GM12878 (cell line): ENCODE measurements around the gene SPIN1. TPM values are rescaled to one million over a fixed set of nuclear protein-coding genes. Genes with fewer than 3 reads are reported as not detected.

Experiments
- ATAC-seq: fragments of 200-7000 bp; cut with Tn5 transposase; 3 replicates; pipeline ENCODE4 v1.9.1; 2020; ENCODE audit warnings: mild to moderate bottlenecking, moderate library complexity
- BruUV-seq: library from RNA; stranded (reverse); fragments of 400-500 nt; replicated peaks from 2 replicates; lab custom pipeline; 2021; lab: Mats Ljungman, UMichigan
- CTCF ChIA-PET: fragments of 300-600 bp; sonication (Branson Sonifier 250); formaldehyde crosslinking; extraction: SDS; loops from one replicate; lab custom pipeline; 2021; ENCODE audit warnings: inconsistent platforms; lab: Yijun Ruan, JAX
- POLR2A ChIA-PET: fragments of 350-600 bp; formaldehyde crosslinking; extraction: SDS; loops from one replicate; lab custom pipeline; 2021; ENCODE audit warnings: inconsistent platforms; lab: Charles Lee
- RAD21 ChIA-PET: fragments of 300-600 bp; sonication (Branson Sonifier 250); formaldehyde crosslinking; loops from one replicate; lab custom pipeline; 2023; ENCODE audit warnings: antibody characterized with exemption; ENCODE audit not compliant: unreplicated experiment; lab: Charles Lee
- SMC1A ChIA-PET: fragments of 300-600 bp; sonication (Branson Sonifier 250); formaldehyde crosslinking; loops from one replicate; lab custom pipeline; 2023; ENCODE audit not compliant: unreplicated experiment, uncharacterized antibody; lab: Charles Lee
- DNase-seq: peaks from one replicate; pipeline ENCODE4 v3.0.0-alpha.2; 2011; ENCODE audit warnings: low read depth, low spot score
- FAIRE-seq: peaks from 3 replicates; lab custom pipeline; 2011; peaks lifted over from hg19 to GRCh38; lab: Jason Lieb, UNC
- H2AFZ ChIP-seq: 2 replicates; pipeline ENCODE4 v1.6.0; 2011; ENCODE audit warnings: low read depth, low read length, control low read depth; ENCODE audit not compliant: control insufficient read depth
- H3K27ac ChIP-seq: 2 replicates; pipeline ENCODE4 v1.5.1; 2011; ENCODE audit warnings: control low read depth; ENCODE audit not compliant: control insufficient read depth, insufficient read depth
- H3K27me3 ChIP-seq, 2 experiments: replicated peaks in 1 of 2; 2 replicates each; pipeline versions ENCODE4 v1.6.0 to v1.6.1; 2011; ENCODE audit warnings: low read length in 1 of 2; ENCODE audit not compliant: control insufficient read depth in 2 of 2, insufficient read depth in 2 of 2
- H3K36me3 ChIP-seq, 2 experiments: 2 replicates each; pipeline ENCODE4 v1.5.1; 2011; ENCODE audit warnings: low read length in 1 of 2; ENCODE audit not compliant: control insufficient read depth in 2 of 2, insufficient read depth in 2 of 2
- H3K4me1 ChIP-seq: 2 replicates; pipeline ENCODE4 v1.6.1; 2011; ENCODE audit warnings: mild to moderate bottlenecking, low read length, moderate library complexity, mixed read lengths; ENCODE audit not compliant: control insufficient read depth, insufficient read depth
- H3K4me2 ChIP-seq: 2 replicates; pipeline ENCODE4 v1.6.0; 2011; ENCODE audit warnings: control low read depth; ENCODE audit not compliant: control insufficient read depth, insufficient read depth
- H3K4me3 ChIP-seq: fragments of 200-600 bp; sonication (generic); 2 replicates; pipeline ENCODE4 v1.5.1; 2016
- H3K79me2 ChIP-seq: 2 replicates; pipeline ENCODE4 v1.6.0; 2011; ENCODE audit warnings: low read length; ENCODE audit not compliant: control insufficient read depth, insufficient read depth
- H3K9ac ChIP-seq: 2 replicates; pipeline ENCODE4 v1.8.0; 2011; ENCODE audit warnings: low read length, control low read depth, mixed read lengths; ENCODE audit not compliant: control insufficient read depth, insufficient read depth
- H3K9me3 ChIP-seq: replicated peaks from 3 replicates; pipeline ENCODE4 v1.5.1; 2011; ENCODE audit warnings: mild to moderate bottlenecking, low read length; ENCODE audit not compliant: control insufficient read depth, insufficient read depth
- H4K20me1 ChIP-seq: 2 replicates; pipeline ENCODE4 v1.6.0; 2011; ENCODE audit not compliant: control insufficient read depth, insufficient read depth
- ATF2 ChIP-seq: IDR thresholded peaks from 2 replicates; pipeline ENCODE4 v1.6.1; 2012; ENCODE audit warnings: low read length, inconsistent platforms
- CHD2 ChIP-seq: IDR thresholded peaks from 2 replicates; pipeline ENCODE4 v1.6.1; 2011; ENCODE audit warnings: low read depth, low read length, improper control_type of control experiment, borderline replicate concordance
- GATAD2B ChIP-seq: fragments of 450-650 bp; conservative IDR thresholded peaks from 2 replicates; pipeline ENCODE4 v1.6.1; 2017; ENCODE audit warnings: low read depth, mild to moderate bottlenecking, moderate library complexity
- JUNB ChIP-seq: IDR thresholded peaks from 2 replicates; pipeline ENCODE4 v1.6.1; 2016; ENCODE audit warnings: antibody characterized with exemption, mild to moderate bottlenecking
- KLF5 ChIP-seq: fragments of 450-650 bp; IDR thresholded peaks from 2 replicates; pipeline ENCODE4 v1.6.1; 2014; ENCODE audit warnings: mild to moderate bottlenecking; ENCODE audit not compliant: partially characterized antibody
- NR2C1 ChIP-seq: fragments of 450-650 bp; IDR thresholded peaks from 2 replicates; pipeline ENCODE4 v1.6.1; 2017; ENCODE audit warnings: antibody characterized with exemption, mild to moderate bottlenecking, moderate library complexity
- RCOR1 ChIP-seq: conservative IDR thresholded peaks from 2 replicates; pipeline ENCODE4 v1.6.1; 2012; ENCODE audit warnings: low read depth, low read length, improper control_type of control experiment
- STAT1 ChIP-seq: fragments of 450-650 bp; conservative IDR thresholded peaks from 2 replicates; pipeline ENCODE4 v1.6.1; 2014; ENCODE audit warnings: antibody characterized with exemption, mild to moderate bottlenecking
- WGBS: methylation state at CpG from one replicate; pipeline ENCODE4 v1.1.6; 2016; ENCODE audit warnings: low lambda C conversion rate; ENCODE audit not compliant: insufficient replicate concordance, insufficient coverage; ENCODE audit errors: missing lambda C conversion rate; 5-methylcytosine and 5-hydroxymethylcytosine counted together
- in situ Hi-C: fragments of 300-500 bp; cut with MboI; formaldehyde crosslinking; loops from 9 replicates; pipeline ENCODE4 v1.14.3; 2018; ENCODE audit warnings: mixed read lengths
- intact Hi-C: fragments of 100-400 bp; cut with micrococcal nuclease; formaldehyde crosslinking; loops from one replicate; pipeline ENCODE4 v1.14.2; 2022; ENCODE audit not compliant: unreplicated experiment
- polyA plus RNA-seq, 11 experiments: library from polyadenylated mRNA; depleted of rRNA in 4 of 11; unstranded in 6 of 11; stranded (reverse) in 5 of 11; fragments of >200 nt; fragmentation: Nextera tagmentation in 4 of 11; fragmentation: Illumina TruSeq in 1 of 11; extraction: Ambion mirVana in 4 of 11; extraction: Trizol in 1 of 11; gene quantifications; 1 replicate in 1 of 11; 2 replicates in 10 of 11; pipeline versions ENCODE4 v1.2.1 to v1.2.3, GENCODE V29; 2011 to 2016; ENCODE audit warnings: inconsistent platforms in 2 of 11, missing spikeins in 2 of 11, low read depth in 1 of 11
- total RNA-seq, 4 experiments: library from RNA; depleted of rRNA in 3 of 4; stranded (reverse); fragments of >200 nt in 3 of 4; fragmentation: Illumina TruSeq in 1 of 4; extraction: Trizol in 1 of 4; gene quantifications; 2 replicates each; pipeline versions ENCODE4 v1.2.1 to v1.2.3, GENCODE V29; 2013 to 2021

The SPIN1 gene
- total and polyA plus RNA-seq, 10 of the 15 experiments (the other 5 are each of a cell fraction or from before 2014, with no cell fraction given), result 6.6 to 30.3 (median 17.1) TPM

DNA sequence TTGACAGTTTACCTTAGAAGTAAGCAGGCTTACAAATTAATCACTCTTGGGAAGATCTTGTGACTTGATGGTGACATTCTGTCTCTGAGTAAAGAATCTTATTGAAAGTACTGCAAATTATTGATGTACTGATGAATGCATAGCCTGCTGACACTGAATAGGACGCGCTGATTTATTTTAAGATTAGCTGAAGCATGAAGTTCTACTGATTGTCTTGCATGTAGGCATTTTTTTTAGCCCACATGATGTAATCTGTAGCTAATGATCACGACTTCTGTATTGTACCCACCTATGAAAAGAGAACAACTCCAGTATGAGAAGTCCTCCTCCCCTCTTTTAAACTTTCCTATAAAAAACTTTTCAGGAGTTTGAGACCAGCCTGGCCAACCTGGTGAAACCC is 28.3 kb upstream of the SPIN1 start:
- Histone ChIP-seq H4K20me1 (no peaks in the 10 kb centered on the region), H3K4me1 (no peaks in the 10 kb centered on the region), H3K79me2 (no peaks in the 10 kb centered on the region), H3K4me2 (no peak overlapping the region), H2AFZ (no peak overlapping the region), H3K27me3 (no peaks in the 10 kb centered on the region), H3K27ac (no peak overlapping the region), H3K9ac (no peak overlapping the region), H3K36me3 (no peaks in the 10 kb centered on the region), H3K4me3 (no peak overlapping the region), H3K9me3 (no peaks in the 10 kb centered on the region)
- TF ChIP-seq JUNB (no peak), CHD2 (no peak), STAT1 (no peak), KLF5 (no peak), GATAD2B (no peak)
- 33% methylated on average over 3 of the region's 3 CpGs for WGBS
- SMC1A ChIA-PET, result no interaction called here
- FAIRE-seq (no peak), ATAC-seq (no peak), DNase-seq (no peak)
- intact Hi-C loops (no loop called here), in situ Hi-C loops (no loop called here)
- RAD21 ChIA-PET, result interaction anchor here (0.7 kb wide), 1 partner anchor 69 kb away, joined by 3 read pairs; no protein-coding TSS in a partner anchor
- POLR2A ChIA-PET, result no interaction called here
- CTCF ChIA-PET, result no interaction called here
- BruUV-seq, result no TSS peak

DNA sequence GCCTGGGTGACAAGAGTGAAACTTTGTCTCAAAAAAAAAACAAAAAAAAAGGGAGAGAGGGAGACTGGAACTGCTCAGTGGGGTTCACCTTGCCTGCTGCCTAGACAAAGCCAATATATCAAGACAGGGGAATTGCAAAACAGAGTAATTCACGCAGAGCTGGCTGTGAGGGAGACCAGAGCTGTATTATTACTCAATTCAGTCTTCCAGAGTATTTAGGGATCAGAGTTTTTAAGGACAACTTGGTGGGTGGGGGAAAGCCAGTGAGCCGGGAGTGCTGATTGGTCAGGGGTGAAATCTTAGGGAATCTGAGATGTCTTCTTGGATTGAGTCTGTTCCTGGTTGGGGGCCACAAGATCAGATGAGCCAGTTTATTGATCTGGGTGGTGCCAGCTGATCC is 25.6 kb upstream of the SPIN1 start:
- in situ Hi-C loops, result no loop called here
- FAIRE-seq, result no peak
- no peak overlapping the region for H3K9ac ChIP-seq
- DNase-seq, result no peak
- BruUV-seq, result no TSS peak
- no peak overlapping the region for H3K27ac ChIP-seq
- H4K20me1 ChIP-seq, result no peaks in the 10 kb centered on the region
- no peaks in the 10 kb centered on the region for H3K79me2 ChIP-seq
- no peaks in the 10 kb centered on the region for H3K4me1 ChIP-seq
- TF ChIP-seq RCOR1, result no peak
- TF ChIP-seq NR2C1, result no peak
- TF ChIP-seq ATF2, result no peak
- no peak overlapping the region for H2AFZ ChIP-seq
- POLR2A ChIA-PET, result no interaction called here
- no peak for ATAC-seq
- intact Hi-C loops, result no loop called here
- SMC1A ChIA-PET, result no interaction called here
- H3K4me3 ChIP-seq, result no peak overlapping the region
- H3K27me3 ChIP-seq, result no peaks in the 10 kb centered on the region
- no peaks in the 10 kb centered on the region for H3K9me3 ChIP-seq
- RAD21 ChIA-PET, result interaction anchor here (0.6 kb wide), 1 partner anchor 126 kb away, joined by 4 read pairs; no protein-coding TSS in a partner anchor
- CTCF ChIA-PET, result no interaction called here
- no peaks in the 10 kb centered on the region for H3K36me3 ChIP-seq
- WGBS, result 29% methylated on average over 2 of the region's 2 CpGs
- H3K4me2 ChIP-seq, result no peak overlapping the region
